Activated naive CD4-positive, alpha-beta T cell (primary cell): ENCODE measurements around the gene TREM1.
A peak's percentile ranks its signal among the peaks of the same experiment; 100 is the strongest.
"Not testable (repeated sequence)": the region's sequence is repeated elsewhere in the genome, so short reads cannot be mapped to it uniquely, and the experiment has no call there.

ENCODE experiments used
- DNase-seq, 4 experiments: peaks; one replicate each; lab custom pipeline; 2025; lab: John Stamatoyannopoulos, UW

Gene TREM1

GRCh38 chr6:41297248-41297647 lies 10.8 kb upstream of the TREM1 start:
- DNase-seq: not testable (repeated sequence)

GRCh38 chr6:41294214-41294872 lies 7.9 kb upstream of the TREM1 start:
- no peak for DNase-seq

GRCh38 chr6:41291717-41292116 lies 5.2 kb upstream of the TREM1 start:
- DNase-seq: no peak

- DNase-seq: no peak
Observed at GRCh38 chr6:41289815-41290214, 3.3 kb upstream of the TREM1 start.

GRCh38 chr6:41288754-41289129 lies 2.3 kb upstream of the TREM1 start:
- no peak for DNase-seq

- no peak for DNase-seq
Observed at GRCh38 chr6:41288030-41288753, 1.7 kb upstream of the TREM1 start.

GRCh38 chr6:41284726-41285125 lies 1.8 kb downstream of the TREM1 start:
- DNase-seq: no peak

GRCh38 chr6:41283600-41283999 lies 2.9 kb downstream of the TREM1 start:
- no peak for DNase-seq

- no peak for DNase-seq
Observed at GRCh38 chr6:41280381-41281057, 6.0 kb downstream of the TREM1 start.

GRCh38 chr6:41278699-41279405 lies 7.6 kb downstream of the TREM1 start:
- peak in 3 of 4 experiments; percentile 8 to 35 (median 9) for DNase-seq

- no peak for DNase-seq
Observed at GRCh38 chr6:41277605-41278004, 8.9 kb downstream of the TREM1 start.

GRCh38 chr6:41275489-41275888 lies 11.0 kb downstream of the TREM1 start:
- no peak for DNase-seq

GRCh38 chr6:41274256-41274655 lies 12.2 kb downstream of the TREM1 start:
- no peak for DNase-seq

GRCh38 chr6:41273714-41274113 lies 12.8 kb downstream of the TREM1 start:
- no peak for DNase-seq

GRCh38 chr6:41272591-41273240 lies 13.8 kb downstream of the TREM1 start:
- DNase-seq: no peak

GRCh38 chr6:41271901-41272395 lies 14.5 kb downstream of the TREM1 start:
- no peak for DNase-seq

GRCh38 chr6:41269716-41270115 lies 16.8 kb downstream of the TREM1 start:
- no peak for DNase-seq

- no peak for DNase-seq
Observed at GRCh38 chr6:41269166-41269565, 17.3 kb downstream of the TREM1 start.

- no peak for DNase-seq
Observed at GRCh38 chr6:41268478-41268877, 18.0 kb downstream of the TREM1 start.

GRCh38 chr6:41266541-41266940 lies 19.9 kb downstream of the TREM1 start:
- DNase-seq: no peak

- no peak for DNase-seq
Observed at GRCh38 chr6:41263267-41263666, 23.2 kb downstream of the TREM1 start.

GRCh38 chr6:41262401-41262800 lies 24.1 kb downstream of the TREM1 start:
- DNase-seq: no peak
